Activated naive CD8-positive, alpha-beta T cell treated with anti-CD3 and anti-CD28 coated beads, Interleukin-2, amount 10 ng/mL, durations not matched to agents 7 days and 5 days (primary cell): Measurements from ENCODE around the gene RNF214. TPM values are rescaled to one million over a fixed set of nuclear protein-coding genes. Genes with fewer than 3 reads are reported as not detected.
"Not testable (repeated sequence)": the region's sequence is repeated elsewhere in the genome, so short reads cannot be mapped to it uniquely, and the experiment has no call there.

ENCODE experiments used
- ATAC-seq: fragments of 150-1000 bp; cut with Tn5 transposase; one replicate; pipeline ENCODE4 v1.10.0; 2021; ENCODE audit warnings: low read depth, moderate library complexity
- POLR2A ChIA-PET: fragments of 350-600 bp; sonication (Branson Sonifier 250); formaldehyde crosslinking; loops from one replicate; lab custom pipeline; 2021; ENCODE audit warnings: antibody characterized with exemption; lab: Charles Lee
- DNase-seq: peaks from one replicate; pipeline ENCODE4 v3.0.0; 2021
- H3K27ac Mint-ChIP-seq: one replicate; pipeline ENCODE4 v1.8.0; 2022; ENCODE audit warnings: mild to moderate bottlenecking, mixed read lengths
- H3K27me3 Mint-ChIP-seq: one replicate; pipeline ENCODE4 v1.8.0; 2022; ENCODE audit warnings: mild to moderate bottlenecking, moderate library complexity, mixed read lengths
- H3K36me3 Mint-ChIP-seq: one replicate; pipeline ENCODE4 v1.8.0; 2021; ENCODE audit warnings: mild to moderate bottlenecking, mixed read lengths
- H3K4me1 Mint-ChIP-seq: one replicate; pipeline ENCODE4 v1.8.0; 2021; ENCODE audit warnings: mixed read lengths
- H3K4me3 Mint-ChIP-seq: one replicate; pipeline ENCODE4 v1.8.0; 2022; ENCODE audit warnings: mild to moderate bottlenecking, moderate library complexity, mixed read lengths
- H3K9me3 Mint-ChIP-seq: one replicate; pipeline ENCODE4 v1.8.0; 2021; ENCODE audit warnings: mixed read lengths
- total RNA-seq, 2 experiments: library from RNA; stranded (reverse); gene quantifications; one replicate each; pipeline ENCODE4 v1.2.3, GENCODE V29; 2021

RNF214 gene
- 10 to 100 TPM; 22.6 to 26.0 TPM for total RNA-seq

- Mint-ChIP-seq H3K9me3 (no peaks in the 10 kb centered on the region), H3K4me1 (peaks cover 36% of the 10 kb centered on the region), H3K27me3 (no peaks in the 10 kb centered on the region), H3K27ac (peak within 1 kb of the TSS; percentile 100), H3K4me3 (peak within 1 kb of the TSS; percentile 100), H3K36me3 (peaks cover 20% of the 10 kb centered on the region)
- peak; percentile 73 for ATAC-seq
- DNase-seq = peak; percentile 87
- POLR2A ChIA-PET = interaction anchor here (1.0 to 2.4 kb wide), 7 partner anchors 10 to 379 kb away, joined by 3 to 15 read pairs (median 5); partner anchors contain the start of genes CEP164 and PAFAH1B2
Observed at GRCh38 chr11:117232092-117232878, at the start of gene RNF214. Gene RNF214, plus strand, starts transcription at chr11:117232671. Its CDS starts 1,602 bp downstream, at chr11:117234273.

GRCh38 chr11:117183178-117183577, 49.3 kb upstream of the RNF214 start:
- H3K9me3 Mint-ChIP-seq, H3K27me3 Mint-ChIP-seq, H3K36me3 Mint-ChIP-seq, POLR2A ChIA-PET, H3K4me3 Mint-ChIP-seq, DNase-seq, H3K27ac Mint-ChIP-seq, ATAC-seq: not testable (repeated sequence)
- H3K4me1 Mint-ChIP-seq = peaks cover 15% of the 10 kb centered on the region

GRCh38 chr11:117183724-117184349, 48.6 kb upstream of the RNF214 start:
- no peak overlapping the region for H3K4me3 Mint-ChIP-seq
- no peaks in the 10 kb centered on the region for H3K27me3 Mint-ChIP-seq
- no peaks in the 10 kb centered on the region for H3K36me3 Mint-ChIP-seq
- H3K4me1 Mint-ChIP-seq = peaks cover 15% of the 10 kb centered on the region
- ATAC-seq = no peak
- no peak overlapping the region for H3K27ac Mint-ChIP-seq
- POLR2A ChIA-PET = no interaction called here
- DNase-seq = peak; percentile 12
- H3K9me3 Mint-ChIP-seq = no peaks in the 10 kb centered on the region

- ATAC-seq = no peak
- no peak overlapping the region for H3K27ac Mint-ChIP-seq
Observed at GRCh38 chr11:117185736-117186430, 46.6 kb upstream of the RNF214 start.

GRCh38 chr11:117186431-117186761, 46.1 kb upstream of the RNF214 start:
- Mint-ChIP-seq H3K27ac (no peak overlapping the region), H3K9me3 (no peaks in the 10 kb centered on the region), H3K4me1 (no peaks in the 10 kb centered on the region), H3K27me3 (no peaks in the 10 kb centered on the region), H3K36me3 (peaks cover 2% of the 10 kb centered on the region), H3K4me3 (no peak overlapping the region)
- no peak for ATAC-seq
- no peak for DNase-seq
- POLR2A ChIA-PET = no interaction called here

More at GRCh38 chr11:117185736-117186430, 46.6 kb upstream of the RNF214 start:
- peak; percentile 13 for DNase-seq
- H3K4me3 Mint-ChIP-seq = no peak overlapping the region
- no peaks in the 10 kb centered on the region for H3K27me3 Mint-ChIP-seq
- POLR2A ChIA-PET = interaction anchor here (0.6 kb wide), 1 partner anchor 201 kb away, joined by 3 read pairs; no protein-coding TSS in a partner anchor
- H3K9me3 Mint-ChIP-seq = no peaks in the 10 kb centered on the region
- H3K4me1 Mint-ChIP-seq = peaks cover 3% of the 10 kb centered on the region
- peaks cover 2% of the 10 kb centered on the region for H3K36me3 Mint-ChIP-seq

GRCh38 chr11:117187007-117187406, 45.5 kb upstream of the RNF214 start:
- no peak for ATAC-seq
- no peaks in the 10 kb centered on the region for H3K9me3 Mint-ChIP-seq
- peaks cover 2% of the 10 kb centered on the region for H3K36me3 Mint-ChIP-seq
- no peaks in the 10 kb centered on the region for H3K4me1 Mint-ChIP-seq
- no peak overlapping the region for H3K27ac Mint-ChIP-seq
- DNase-seq = peak; percentile 5
- POLR2A ChIA-PET = no interaction called here
- no peaks in the 10 kb centered on the region for H3K27me3 Mint-ChIP-seq
- no peak overlapping the region for H3K4me3 Mint-ChIP-seq

GRCh38 chr11:117187428-117187798, 45.1 kb upstream of the RNF214 start:
- Mint-ChIP-seq H3K4me3 (no peak overlapping the region), H3K36me3 (peaks cover 2% of the 10 kb centered on the region), H3K27me3 (no peaks in the 10 kb centered on the region), H3K9me3 (no peaks in the 10 kb centered on the region), H3K27ac (no peak overlapping the region), H3K4me1 (no peaks in the 10 kb centered on the region)
- ATAC-seq = no peak
- POLR2A ChIA-PET = no interaction called here
- peak; percentile 3 for DNase-seq

GRCh38 chr11:117187799-117188481, 44.5 kb upstream of the RNF214 start:
- Mint-ChIP-seq H3K4me1 (peaks cover 1% of the 10 kb centered on the region), H3K27ac (no peak overlapping the region), H3K4me3 (no peak overlapping the region), H3K9me3 (no peaks in the 10 kb centered on the region), H3K27me3 (no peaks in the 10 kb centered on the region), H3K36me3 (peaks cover 2% of the 10 kb centered on the region)
- ATAC-seq (no peak), DNase-seq (peak; percentile 14)
- POLR2A ChIA-PET = interaction anchor here (1.5 kb wide), 1 partner anchor 9 kb away, joined by 6 read pairs; the partner anchor contains the start of gene SIDT2

- ATAC-seq (no peak), DNase-seq (peak; percentile 16)
- Mint-ChIP-seq H3K4me3 (no peak overlapping the region), H3K36me3 (peaks cover 2% of the 10 kb centered on the region), H3K27me3 (no peaks in the 10 kb centered on the region), H3K4me1 (peaks cover 3% of the 10 kb centered on the region), H3K27ac (no peak overlapping the region), H3K9me3 (no peaks in the 10 kb centered on the region)
- POLR2A ChIA-PET = interaction anchor here (0.6 to 1.5 kb wide), 2 partner anchors 9 to 45 kb away, joined by 3 to 6 read pairs; partner anchors contain the start of gene SIDT2
Observed at GRCh38 chr11:117188620-117189081, 43.8 kb upstream of the RNF214 start.

- no peak overlapping the region for H3K27ac Mint-ChIP-seq
- ATAC-seq (no peak), DNase-seq (peak; percentile 21)
- H3K36me3 Mint-ChIP-seq = peaks cover 2% of the 10 kb centered on the region
- POLR2A ChIA-PET = interaction anchor here (0.6 to 1.5 kb wide), 2 partner anchors 10 to 46 kb away, joined by 3 to 6 read pairs; partner anchors contain the start of gene SIDT2
- no peaks in the 10 kb centered on the region for H3K27me3 Mint-ChIP-seq
- H3K4me1 Mint-ChIP-seq = peaks cover 3% of the 10 kb centered on the region
- no peak overlapping the region for H3K4me3 Mint-ChIP-seq
- H3K9me3 Mint-ChIP-seq = no peaks in the 10 kb centered on the region
Observed at GRCh38 chr11:117189191-117189940, 43.1 kb upstream of the RNF214 start.

- POLR2A ChIA-PET = interaction anchor here (1.5 kb wide), 1 partner anchor 11 kb away, joined by 6 read pairs; the partner anchor contains the start of gene SIDT2
- DNase-seq (peak; percentile 17), ATAC-seq (no peak)
- peaks cover 3% of the 10 kb centered on the region for H3K4me1 Mint-ChIP-seq
- no peaks in the 10 kb centered on the region for H3K9me3 Mint-ChIP-seq
- peaks cover 2% of the 10 kb centered on the region for H3K36me3 Mint-ChIP-seq
- no peak overlapping the region for H3K27ac Mint-ChIP-seq
- no peak overlapping the region for H3K4me3 Mint-ChIP-seq
- no peaks in the 10 kb centered on the region for H3K27me3 Mint-ChIP-seq
Observed at GRCh38 chr11:117189941-117190544, 42.4 kb upstream of the RNF214 start.
